K562 (cell line): ENCODE data around the gene SLC2A10. TPM values are rescaled to one million over a fixed set of nuclear protein-coding genes. Genes with fewer than 3 reads are reported as not detected.
A peak's percentile ranks its signal among the peaks of the same experiment; 100 is the strongest.

ENCODE experiments used
- CBX1 ChIP-seq: sonication (generic); IDR thresholded peaks from 2 replicates; pipeline ENCODE4 v1.6.1; 2016; ENCODE audit warnings: antibody characterized with exemption, low read depth, mild to moderate bottlenecking
- CHD2 ChIP-seq: IDR thresholded peaks from 2 replicates; pipeline ENCODE4 v1.6.1; 2011; ENCODE audit warnings: low read depth, low read length
- CTCF ChIP-seq, 3 experiments: IDR thresholded peaks in 2 of 3; conservative IDR thresholded peaks in 1 of 3; 2 replicates each; pipeline ENCODE4 v1.5.1; 2011 to 2012; ENCODE audit warnings: low read length in 3 of 3, mild to moderate bottlenecking in 3 of 3, control low read depth in 2 of 3, improper control_type of control experiment in 1 of 3, inconsistent platforms in 1 of 3, low read depth in 1 of 3, mixed read lengths in 1 of 3, moderate library complexity in 1 of 3; ENCODE audit not compliant: insufficient read depth in 2 of 3
- E2F6 ChIP-seq, 2 experiments: IDR thresholded peaks; 2 replicates each; pipeline ENCODE4 v1.6.1; 2011; ENCODE audit warnings: borderline replicate concordance in 1 of 2, control low read depth in 1 of 2, low read depth in 1 of 2, low read length in 1 of 2, mild to moderate bottlenecking in 1 of 2, mixed read lengths in 1 of 2, moderate library complexity in 1 of 2; ENCODE audit not compliant: insufficient read depth in 1 of 2, insufficient read length in 1 of 2, poor library complexity in 1 of 2, severe bottlenecking in 1 of 2; ENCODE audit errors: extremely low read depth in 1 of 2
- E2F8 ChIP-seq: fragments of 450-650 bp; IDR thresholded peaks from 2 replicates; pipeline ENCODE4 v1.7.1; 2018; ENCODE audit warnings: mild to moderate bottlenecking, low read depth; ENCODE audit not compliant: partially characterized antibody
- ETV1 ChIP-seq: fragments of 450-650 bp; conservative IDR thresholded peaks from 2 replicates; pipeline ENCODE4 v1.6.1; 2016; ENCODE audit warnings: missing genetic modification characterization, control low read depth, low read depth, missing compliant biosample characterization
- GTF2A2 ChIP-seq: IDR thresholded peaks from 2 replicates; pipeline ENCODE4 v1.6.1; 2016; ENCODE audit warnings: mild to moderate bottlenecking, missing genetic modification characterization, missing compliant biosample characterization
- HEY1 ChIP-seq: fragments of 250-450 bp; sonication (Bioruptor Pico); IDR thresholded peaks from 2 replicates; pipeline ENCODE4 v1.5.0; 2020; ENCODE audit warnings: mild to moderate bottlenecking, moderate library complexity, borderline replicate concordance
- NELFE ChIP-seq: IDR thresholded peaks from 2 replicates; pipeline ENCODE4 v1.6.1; 2011; ENCODE audit warnings: mild to moderate bottlenecking; ENCODE audit not compliant: insufficient read depth, insufficient read length
- RNF2 ChIP-seq: sonication (generic); IDR thresholded peaks from 2 replicates; pipeline ENCODE4 v1.6.1; 2016
- SIX5 ChIP-seq, 2 experiments: IDR thresholded peaks; 2 replicates each; pipeline ENCODE4 v1.6.1; 2011; ENCODE audit warnings: low read length in 2 of 2, borderline replicate concordance in 1 of 2, low read depth in 1 of 2, mild to moderate bottlenecking in 1 of 2, moderate library complexity in 1 of 2; ENCODE audit not compliant: insufficient read depth in 1 of 2
- SRSF1 ChIP-seq: fragments of 200-400 bp; formaldehyde crosslinking; IDR thresholded peaks from 2 replicates; pipeline ENCODE4 v1.6.1; 2017; ENCODE audit warnings: mild to moderate bottlenecking, low read depth, low read length, moderate library complexity
- TRIM28 ChIP-seq: fragments of 450-650 bp; IDR thresholded peaks from 2 replicates; pipeline ENCODE4 v1.6.1; 2017
- ZNF280B ChIP-seq: fragments of 250-450 bp; sonication (Bioruptor Pico); IDR thresholded peaks from 2 replicates; pipeline ENCODE4 v1.5.1; 2021; ENCODE audit warnings: mild to moderate bottlenecking
- ZNF592 ChIP-seq: fragments of 450-650 bp; IDR thresholded peaks from 2 replicates; pipeline ENCODE4 v1.6.1; 2017; ENCODE audit warnings: antibody characterized with exemption, mild to moderate bottlenecking
- polyA plus RNA-seq, 8 experiments: library from polyadenylated mRNA; depleted of rRNA in 4 of 8; stranded (reverse) in 5 of 8; unstranded in 3 of 8; fragments of >200 nt; fragmentation: Nextera tagmentation in 2 of 8; fragmentation: Illumina TruSeq in 1 of 8; extraction: Ambion mirVana in 2 of 8; extraction: Trizol in 1 of 8; gene quantifications; 2 replicates each; pipeline versions ENCODE4 v1.2.1 to v1.2.3, GENCODE V29; 2011 to 2014; ENCODE audit warnings: inconsistent platforms in 1 of 8, missing spikeins in 1 of 8
- total RNA-seq, 7 experiments: library from RNA; depleted of rRNA in 6 of 7; stranded (reverse); fragments of >200 nt in 6 of 7; fragmentation: Illumina TruSeq in 2 of 7; extraction: Trizol in 2 of 7; gene quantifications; 2 replicates each; pipeline versions ENCODE4 v1.2.1 to v1.2.3, GENCODE V29; 2011 to 2021; ENCODE audit warnings: low replicate concordance in 1 of 7

SLC2A10 gene
- total and polyA plus RNA-seq, 9 of the 15 experiments (the other 6 are each of a cell fraction or from before 2014, with no cell fraction given): 0.01 to 1.8 (median 0.10) TPM

GRCh38 chr20:46683011-46683667, 26.3 kb upstream of the SLC2A10 start (continued):
- TF ChIP-seq ZNF280B (CRISPR knock-in tag): no peak
- no peak for TF ChIP-seq RNF2
- no peak for TF ChIP-seq E2F8
- no peak for TF ChIP-seq GTF2A2 (tag)
- no peak for TF ChIP-seq CBX1
- TF ChIP-seq TRIM28: no peak
- TF ChIP-seq CTCF (IDR thresholded peaks at IDR 0.05 in 2 of 3, conservative IDR thresholded peaks at IDR 0.05 in 1 of 3; ENCODE audit: insufficient read depth in 2 of 3, low read depth in 1 of 3, low read length in 3 of 3): no peak
- peak; percentile 74 for TF ChIP-seq ZNF592
- no peak for TF ChIP-seq SIX5 (IDR thresholded peaks at IDR 0.05; ENCODE audit: borderline replicate concordance in 1 of 2, insufficient read depth in 1 of 2, low read depth in 1 of 2, low read length in 2 of 2)
- peak in 1 of 2 experiments; percentile 76 for TF ChIP-seq E2F6 (IDR thresholded peaks at IDR 0.05; ENCODE audit: borderline replicate concordance in 1 of 2, extremely low read depth in 1 of 2, insufficient read depth in 1 of 2, insufficient read length in 1 of 2, low read depth in 1 of 2, low read length in 1 of 2, poor library complexity in 1 of 2, severe bottlenecking in 1 of 2)
- no peak for TF ChIP-seq SRSF1
- TF ChIP-seq CHD2: no peak
- no peak for TF ChIP-seq ETV1 (tag)
- TF ChIP-seq NELFE: no peak
- no peak for TF ChIP-seq HEY1
